ENCODE data around the gene ENOX1.

ENOX1 gene

GRCh38 chr13:43572656-43573360, 214.0 kb downstream of the ENOX1 start:
- H3K9me3 ChIP-seq (ENCODE audit: control insufficient read depth in 5 of 5, low read length in 5 of 5) = no peaks in the 10 kb centered on the region
- H3K4me3 ChIP-seq (ENCODE audit: low read depth in 1 of 5, low read length in 5 of 5) = no peak overlapping the region
- H3K27ac ChIP-seq (ENCODE audit: low read depth, low read length) = no peak overlapping the region
- H3K36me3 ChIP-seq (ENCODE audit: control insufficient read depth in 5 of 5, insufficient read depth in 5 of 5, low read length in 5 of 5) = no peaks in the 10 kb centered on the region
- peaks cover 0 to 2% (median 0%) of the 10 kb centered on the region in 5 donors for H3K27me3 ChIP-seq (ENCODE audit: control insufficient read depth in 5 of 5, insufficient read depth in 4 of 5, low read length in 5 of 5)
- H3K4me1 ChIP-seq (ENCODE audit: control insufficient read depth in 5 of 5, insufficient read depth in 5 of 5, low read length in 5 of 5) = no peaks in the 10 kb centered on the region
- H3K9ac ChIP-seq (ENCODE audit: low read length in 5 of 5) = no peak overlapping the region

GRCh38 chr13:43569658-43570057, 217.1 kb downstream of the ENOX1 start:
- Histone ChIP-seq H3K36me3 (ENCODE audit: control insufficient read depth in 5 of 5, insufficient read depth in 5 of 5, low read length in 5 of 5) (no peaks in the 10 kb centered on the region), H3K27ac (ENCODE audit: low read depth, low read length) (no peak overlapping the region)

GRCh38 chr13:43567608-43568007, 219.2 kb downstream of the ENOX1 start:
- no peak overlapping the region for H3K4me3 ChIP-seq (ENCODE audit: low read depth in 1 of 5, low read length in 5 of 5)
- H3K27ac ChIP-seq (ENCODE audit: low read depth, low read length) = no peak overlapping the region
- no peaks in the 10 kb centered on the region for H3K36me3 ChIP-seq (ENCODE audit: control insufficient read depth in 5 of 5, insufficient read depth in 5 of 5, low read length in 5 of 5)
- H3K9me3 ChIP-seq (ENCODE audit: control insufficient read depth in 5 of 5, low read length in 5 of 5) = no peaks in the 10 kb centered on the region
- no peak overlapping the region for H3K9ac ChIP-seq (ENCODE audit: low read length in 5 of 5)
- peaks cover 0 to 2% (median 0%) of the 10 kb centered on the region in 5 donors for H3K27me3 ChIP-seq (ENCODE audit: control insufficient read depth in 5 of 5, insufficient read depth in 4 of 5, low read length in 5 of 5)
- no peaks in the 10 kb centered on the region for H3K4me1 ChIP-seq (ENCODE audit: control insufficient read depth in 5 of 5, insufficient read depth in 5 of 5, low read length in 5 of 5)

More at GRCh38 chr13:43569658-43570057, 217.1 kb downstream of the ENOX1 start:
- Histone ChIP-seq H3K4me1 (ENCODE audit: control insufficient read depth in 5 of 5, insufficient read depth in 5 of 5, low read length in 5 of 5) (no peaks in the 10 kb centered on the region), H3K9ac (ENCODE audit: low read length in 5 of 5) (no peak overlapping the region), H3K27me3 (ENCODE audit: control insufficient read depth in 5 of 5, insufficient read depth in 4 of 5, low read length in 5 of 5) (peaks cover 0 to 2% (median 0%) of the 10 kb centered on the region in 5 donors), H3K9me3 (ENCODE audit: control insufficient read depth in 5 of 5, low read length in 5 of 5) (no peaks in the 10 kb centered on the region), H3K4me3 (ENCODE audit: low read depth in 1 of 5, low read length in 5 of 5) (no peak overlapping the region)

- H3K4me3 ChIP-seq (ENCODE audit: low read depth in 1 of 5, low read length in 5 of 5) = no peak overlapping the region
- no peak overlapping the region for H3K27ac ChIP-seq (ENCODE audit: low read depth, low read length)
- no peaks in the 10 kb centered on the region for H3K36me3 ChIP-seq (ENCODE audit: control insufficient read depth in 5 of 5, insufficient read depth in 5 of 5, low read length in 5 of 5)
- H3K4me1 ChIP-seq (ENCODE audit: control insufficient read depth in 5 of 5, insufficient read depth in 5 of 5, low read length in 5 of 5) = no peaks in the 10 kb centered on the region
- H3K9me3 ChIP-seq (ENCODE audit: control insufficient read depth in 5 of 5, low read length in 5 of 5) = no peaks in the 10 kb centered on the region
- H3K9ac ChIP-seq (ENCODE audit: low read length in 5 of 5) = no peak overlapping the region
- H3K27me3 ChIP-seq (ENCODE audit: control insufficient read depth in 5 of 5, insufficient read depth in 4 of 5, low read length in 5 of 5) = peaks cover 0 to 2% (median 0%) of the 10 kb centered on the region in 5 donors
These were observed 221.8 kb downstream of the ENOX1 start for GRCh38 chr13:43564952-43565351.

GRCh38 chr13:43561081-43561480, 225.7 kb downstream of the ENOX1 start:
- Histone ChIP-seq H3K9ac (ENCODE audit: low read length in 5 of 5) (no peak overlapping the region), H3K36me3 (ENCODE audit: control insufficient read depth in 5 of 5, insufficient read depth in 5 of 5, low read length in 5 of 5) (no peaks in the 10 kb centered on the region), H3K4me1 (ENCODE audit: control insufficient read depth in 5 of 5, insufficient read depth in 5 of 5, low read length in 5 of 5) (peaks cover 0 to 7% (median 3%) of the 10 kb centered on the region in 5 donors), H3K27ac (ENCODE audit: low read depth, low read length) (no peak overlapping the region), H3K9me3 (ENCODE audit: control insufficient read depth in 5 of 5, low read length in 5 of 5) (no peaks in the 10 kb centered on the region), H3K27me3 (ENCODE audit: control insufficient read depth in 5 of 5, insufficient read depth in 4 of 5, low read length in 5 of 5) (no peaks in the 10 kb centered on the region), H3K4me3 (ENCODE audit: low read depth in 1 of 5, low read length in 5 of 5) (no peak overlapping the region)

- no peak overlapping the region for H3K9ac ChIP-seq (ENCODE audit: low read length in 5 of 5)
- H3K27ac ChIP-seq (ENCODE audit: low read depth, low read length) = no peak overlapping the region
- H3K9me3 ChIP-seq (ENCODE audit: control insufficient read depth in 5 of 5, low read length in 5 of 5) = no peaks in the 10 kb centered on the region
- no peak overlapping the region for H3K4me3 ChIP-seq (ENCODE audit: low read depth in 1 of 5, low read length in 5 of 5)
- H3K27me3 ChIP-seq (ENCODE audit: control insufficient read depth in 5 of 5, insufficient read depth in 4 of 5, low read length in 5 of 5) = no peaks in the 10 kb centered on the region
- peaks cover 0 to 7% (median 3%) of the 10 kb centered on the region in 5 donors for H3K4me1 ChIP-seq (ENCODE audit: control insufficient read depth in 5 of 5, insufficient read depth in 5 of 5, low read length in 5 of 5)
- no peaks in the 10 kb centered on the region for H3K36me3 ChIP-seq (ENCODE audit: control insufficient read depth in 5 of 5, insufficient read depth in 5 of 5, low read length in 5 of 5)
These were observed 227.8 kb downstream of the ENOX1 start for GRCh38 chr13:43558939-43559338.

- H3K4me3 ChIP-seq (ENCODE audit: low read depth in 1 of 5, low read length in 5 of 5) = no peak overlapping the region
- no peak overlapping the region for H3K9ac ChIP-seq (ENCODE audit: low read length in 5 of 5)
- no peaks in the 10 kb centered on the region for H3K36me3 ChIP-seq (ENCODE audit: control insufficient read depth in 5 of 5, insufficient read depth in 5 of 5, low read length in 5 of 5)
- no peaks in the 10 kb centered on the region for H3K9me3 ChIP-seq (ENCODE audit: control insufficient read depth in 5 of 5, low read length in 5 of 5)
- no peak overlapping the region for H3K27ac ChIP-seq (ENCODE audit: low read depth, low read length)
- H3K4me1 ChIP-seq (ENCODE audit: control insufficient read depth in 5 of 5, insufficient read depth in 5 of 5, low read length in 5 of 5) = peaks cover 0 to 7% (median 3%) of the 10 kb centered on the region in 5 donors
- no peaks in the 10 kb centered on the region for H3K27me3 ChIP-seq (ENCODE audit: control insufficient read depth in 5 of 5, insufficient read depth in 4 of 5, low read length in 5 of 5)
These were observed 228.4 kb downstream of the ENOX1 start for GRCh38 chr13:43558326-43558725.

- no peaks in the 10 kb centered on the region for H3K9me3 ChIP-seq (ENCODE audit: control insufficient read depth in 5 of 5, low read length in 5 of 5)
- H3K27ac ChIP-seq (ENCODE audit: low read depth, low read length) = no peak overlapping the region
- peaks cover 0 to 7% (median 3%) of the 10 kb centered on the region in 5 donors for H3K4me1 ChIP-seq (ENCODE audit: control insufficient read depth in 5 of 5, insufficient read depth in 5 of 5, low read length in 5 of 5)
- H3K36me3 ChIP-seq (ENCODE audit: control insufficient read depth in 5 of 5, insufficient read depth in 5 of 5, low read length in 5 of 5) = no peaks in the 10 kb centered on the region
- no peaks in the 10 kb centered on the region for H3K27me3 ChIP-seq (ENCODE audit: control insufficient read depth in 5 of 5, insufficient read depth in 4 of 5, low read length in 5 of 5)
- H3K9ac ChIP-seq (ENCODE audit: low read length in 5 of 5) = no peak overlapping the region
- no peak overlapping the region for H3K4me3 ChIP-seq (ENCODE audit: low read depth in 1 of 5, low read length in 5 of 5)
These were observed 231.1 kb downstream of the ENOX1 start for GRCh38 chr13:43555667-43556066.

GRCh38 chr13:43551897-43552456, 234.8 kb downstream of the ENOX1 start:
- Histone ChIP-seq H3K4me1 (ENCODE audit: control insufficient read depth in 5 of 5, insufficient read depth in 5 of 5, low read length in 5 of 5) (peaks cover 0 to 3% (median 0%) of the 10 kb centered on the region in 5 donors), H3K9me3 (ENCODE audit: control insufficient read depth in 5 of 5, low read length in 5 of 5) (no peaks in the 10 kb centered on the region), H3K36me3 (ENCODE audit: control insufficient read depth in 5 of 5, insufficient read depth in 5 of 5, low read length in 5 of 5) (no peaks in the 10 kb centered on the region), H3K4me3 (ENCODE audit: low read depth in 1 of 5, low read length in 5 of 5) (no peak overlapping the region), H3K27ac (ENCODE audit: low read depth, low read length) (no peak overlapping the region), H3K9ac (ENCODE audit: low read length in 5 of 5) (no peak overlapping the region), H3K27me3 (ENCODE audit: control insufficient read depth in 5 of 5, insufficient read depth in 4 of 5, low read length in 5 of 5) (no peaks in the 10 kb centered on the region)

- H3K9me3 ChIP-seq (ENCODE audit: control insufficient read depth in 5 of 5, low read length in 5 of 5) = no peaks in the 10 kb centered on the region
- no peak overlapping the region for H3K4me3 ChIP-seq (ENCODE audit: low read depth in 1 of 5, low read length in 5 of 5)
- no peaks in the 10 kb centered on the region for H3K27me3 ChIP-seq (ENCODE audit: control insufficient read depth in 5 of 5, insufficient read depth in 4 of 5, low read length in 5 of 5)
- no peaks in the 10 kb centered on the region for H3K36me3 ChIP-seq (ENCODE audit: control insufficient read depth in 5 of 5, insufficient read depth in 5 of 5, low read length in 5 of 5)
- peaks cover 0 to 24% (median 20%) of the 10 kb centered on the region in 5 donors for H3K4me1 ChIP-seq (ENCODE audit: control insufficient read depth in 5 of 5, insufficient read depth in 5 of 5, low read length in 5 of 5)
- no peak overlapping the region for H3K9ac ChIP-seq (ENCODE audit: low read length in 5 of 5)
- no peak overlapping the region for H3K27ac ChIP-seq (ENCODE audit: low read depth, low read length)
These were observed 240.0 kb downstream of the ENOX1 start for GRCh38 chr13:43546816-43547215.
